ENCODE data around the gene PYGO2.

The PYGO2 gene

GRCh38 chr1:154954541-154954940, 7.0 kb downstream of the PYGO2 start:
- DNase-seq (ENCODE audit: low spot score): no peak
- peak overlapping the region; percentile 72 for H3K4me3 ChIP-seq
- no peak for TF ChIP-seq CTCF (IDR thresholded peaks at IDR 0.05)
- H3K27ac ChIP-seq: peak overlapping the region in 1 of 2 donors; percentile 84

- DNase-seq (ENCODE audit: low spot score): no peak
- TF ChIP-seq CTCF (IDR thresholded peaks at IDR 0.05): no peak
- H3K27ac ChIP-seq: no peak overlapping the region
- H3K4me3 ChIP-seq: peak overlapping the region; percentile 72
Observed at GRCh38 chr1:154953611-154954038, 8.0 kb downstream of the PYGO2 start.

GRCh38 chr1:154952664-154953063, 8.9 kb downstream of the PYGO2 start:
- no peak overlapping the region for H3K4me3 ChIP-seq
- DNase-seq (ENCODE audit: low spot score): no peak
- no peak overlapping the region for H3K27ac ChIP-seq
- TF ChIP-seq CTCF (IDR thresholded peaks at IDR 0.05): no peak

- Histone ChIP-seq H3K27ac (no peak overlapping the region), H3K4me3 (no peak overlapping the region)
- DNase-seq (ENCODE audit: low spot score): no peak
- no peak for TF ChIP-seq CTCF (IDR thresholded peaks at IDR 0.05)
Observed at GRCh38 chr1:154951901-154952657, 9.5 kb downstream of the PYGO2 start.

- Histone ChIP-seq H3K27ac (no peak overlapping the region), H3K4me3 (no peak overlapping the region)
- no peak for DNase-seq (ENCODE audit: low spot score)
- no peak for TF ChIP-seq CTCF (IDR thresholded peaks at IDR 0.05)
Observed at GRCh38 chr1:154948079-154948478, 13.5 kb downstream of the PYGO2 start.

DNA sequence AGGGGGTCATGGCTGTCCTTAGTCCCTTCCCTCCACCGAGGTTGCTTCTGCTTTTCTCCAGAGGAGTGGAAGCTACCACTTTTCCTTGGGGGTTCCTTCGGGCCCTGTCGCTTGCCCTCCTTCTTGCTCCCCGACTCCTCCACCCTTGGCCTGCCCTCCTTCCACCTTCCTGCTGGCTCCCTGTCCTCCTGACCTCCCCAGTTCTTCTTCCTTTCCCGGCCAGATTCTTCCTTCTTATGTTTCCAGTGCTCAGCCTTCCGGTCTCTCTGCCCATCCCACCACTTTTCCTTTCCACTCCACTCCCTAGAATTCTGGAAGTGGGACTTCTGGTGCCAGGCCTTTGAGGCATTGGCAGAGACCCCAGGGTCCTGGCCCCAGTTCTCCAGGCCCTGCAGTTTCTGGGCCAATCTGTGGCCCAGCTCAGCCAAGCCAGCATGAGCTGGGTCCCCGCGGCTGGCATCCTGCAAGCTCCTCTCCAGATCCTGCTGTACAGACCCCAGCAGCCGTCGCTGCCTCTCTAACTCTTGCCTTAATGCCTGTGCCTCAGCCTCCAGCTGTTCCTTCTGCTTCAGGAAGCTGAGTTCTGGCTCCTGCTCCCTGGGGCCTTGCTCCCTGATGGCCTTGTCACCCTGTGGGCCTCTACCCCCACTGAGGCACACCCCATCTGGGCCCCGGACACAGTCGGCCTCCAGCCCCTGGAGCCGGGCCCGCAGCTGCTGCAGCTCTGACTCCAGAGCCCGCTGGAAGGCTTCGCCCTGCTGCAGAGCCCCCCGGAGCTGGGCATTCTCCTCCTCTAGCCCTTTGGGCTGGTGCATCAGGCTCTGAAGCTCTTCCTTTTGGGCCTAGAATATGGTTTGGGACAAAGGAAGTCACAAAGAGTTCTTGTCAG, 15.4 kb downstream of the PYGO2 start:
- H3K27ac ChIP-seq: no peak overlapping the region
- TF ChIP-seq CTCF (IDR thresholded peaks at IDR 0.05): no peak
- no peak overlapping the region for H3K4me3 ChIP-seq
- DNase-seq (ENCODE audit: low spot score): no peak

Data from coronary artery (tissue), 2 donors.